ENCODE data around the gene ZNF627.
"Not testable (repeated sequence)": the region's sequence is repeated elsewhere in the genome, so short reads cannot be mapped to it uniquely, and the experiment has no call there.

ZNF627 gene

GRCh38 chr19:11573763-11574162 is 23.5 kb upstream of the ZNF627 start:
- not testable (repeated sequence) for DNase-seq (ENCODE audit: extremely low read depth in 1 of 2, low read depth in 1 of 2)

GRCh38 chr19:11574689-11575088 is 22.6 kb upstream of the ZNF627 start:
- DNase-seq (ENCODE audit: extremely low read depth in 1 of 2, low read depth in 1 of 2): no peak

GRCh38 chr19:11576227-11576626 is 21.1 kb upstream of the ZNF627 start:
- no peak for DNase-seq (ENCODE audit: extremely low read depth in 1 of 2, low read depth in 1 of 2)

GRCh38 chr19:11577451-11578257 is 19.6 kb upstream of the ZNF627 start, which contains the start of gene ACP5:
Gene ACP5, minus strand, starts transcription at chr19:11577645. Its CDS starts 328 bp downstream, at chr19:11577317.
- no peak for DNase-seq (ENCODE audit: extremely low read depth in 1 of 2, low read depth in 1 of 2)

- no peak for DNase-seq (ENCODE audit: extremely low read depth in 1 of 2, low read depth in 1 of 2)
Observed at GRCh38 chr19:11578258-11579142, 18.8 kb upstream of the ZNF627 start.

GRCh38 chr19:11580116-11580515 is 17.2 kb upstream of the ZNF627 start:
- no peak for DNase-seq (ENCODE audit: extremely low read depth in 1 of 2, low read depth in 1 of 2)

GRCh38 chr19:11581740-11582139 is 15.5 kb upstream of the ZNF627 start:
- peak; percentile 33 to 55 for DNase-seq (ENCODE audit: extremely low read depth in 1 of 2, low read depth in 1 of 2)

GRCh38 chr19:11586331-11586730 is 11.0 kb upstream of the ZNF627 start:
- DNase-seq (ENCODE audit: extremely low read depth in 1 of 2, low read depth in 1 of 2): no peak

GRCh38 chr19:11587302-11587974 is 9.8 kb upstream of the ZNF627 start:
- peak; percentile 51 to 64 for DNase-seq (ENCODE audit: extremely low read depth in 1 of 2, low read depth in 1 of 2)

- DNase-seq (ENCODE audit: extremely low read depth in 1 of 2, low read depth in 1 of 2): no peak
Observed at GRCh38 chr19:11587975-11588631, 9.2 kb upstream of the ZNF627 start.

GRCh38 chr19:11594084-11594483 is 3.2 kb upstream of the ZNF627 start:
- no peak for DNase-seq (ENCODE audit: extremely low read depth in 1 of 2, low read depth in 1 of 2)

GRCh38 chr19:11596156-11596555 is 1.1 kb upstream of the ZNF627 start:
- no peak for DNase-seq (ENCODE audit: extremely low read depth in 1 of 2, low read depth in 1 of 2)

- no peak for DNase-seq (ENCODE audit: extremely low read depth in 1 of 2, low read depth in 1 of 2)
Observed at GRCh38 chr19:11598103-11598483, 810 bp downstream of the ZNF627 start.

GRCh38 chr19:11598746-11599145 is 1.5 kb downstream of the ZNF627 start:
- no peak for DNase-seq (ENCODE audit: extremely low read depth in 1 of 2, low read depth in 1 of 2)

GRCh38 chr19:11599704-11600103 is 2.4 kb downstream of the ZNF627 start:
- not testable (repeated sequence) for DNase-seq (ENCODE audit: extremely low read depth in 1 of 2, low read depth in 1 of 2)

- DNase-seq (ENCODE audit: extremely low read depth in 1 of 2, low read depth in 1 of 2): no peak
Observed at GRCh38 chr19:11606484-11606883, 9.2 kb downstream of the ZNF627 start.

GRCh38 chr19:11611730-11612129 is 14.4 kb downstream of the ZNF627 start:
- DNase-seq (ENCODE audit: extremely low read depth in 1 of 2, low read depth in 1 of 2): no peak

- no peak for DNase-seq (ENCODE audit: extremely low read depth in 1 of 2, low read depth in 1 of 2)
Observed at GRCh38 chr19:11612816-11613511, 15.7 kb downstream of the ZNF627 start.

GRCh38 chr19:11617180-11618062 is 20.1 kb downstream of the ZNF627 start:
- DNase-seq (ENCODE audit: extremely low read depth in 1 of 2, low read depth in 1 of 2): no peak
